Measurements from ENCODE around the gene IL19.
"Not testable (repeated sequence)": the region's sequence is repeated elsewhere in the genome, so short reads cannot be mapped to it uniquely, and the experiment has no call there.

The IL19 gene

DNA sequence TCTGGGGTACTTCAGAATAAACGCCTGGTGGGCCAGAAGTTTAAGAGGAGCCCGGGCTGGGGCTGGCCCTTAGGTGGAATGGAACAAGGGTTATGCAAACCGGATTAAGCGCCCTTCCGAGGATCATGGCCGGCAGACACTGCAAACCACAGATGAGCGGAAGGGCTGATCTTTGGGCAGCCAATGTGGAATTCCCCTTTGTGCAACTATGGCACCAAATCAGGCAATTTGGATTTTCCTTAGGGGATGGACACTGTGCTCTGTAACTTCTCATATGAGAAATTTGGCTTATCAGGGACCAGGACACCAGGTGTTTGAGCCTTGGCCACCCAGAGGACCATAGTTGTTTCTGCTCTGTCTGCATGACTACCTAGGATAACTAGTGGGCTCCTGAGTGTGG, 7.5 kb downstream of the IL19 start:
- DNase-seq, result no peak

DNA sequence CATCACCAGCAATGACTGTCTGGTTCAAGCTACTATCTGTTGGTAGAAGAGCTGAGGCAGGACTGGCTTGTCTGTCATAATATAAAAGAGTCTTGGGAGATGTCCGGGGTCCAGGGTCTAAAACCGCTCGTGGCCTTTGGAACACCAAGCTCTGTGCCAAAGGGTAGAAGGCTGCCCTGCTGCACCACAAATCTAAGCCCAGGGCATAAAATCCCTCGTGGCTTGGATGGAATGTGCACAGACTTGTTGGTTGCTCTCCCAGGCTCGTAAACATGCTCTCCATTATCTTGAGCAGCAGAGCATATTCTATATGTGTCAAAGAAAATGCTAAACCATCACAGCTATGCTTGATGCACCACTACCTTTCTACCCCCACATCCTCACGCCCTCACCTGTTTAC, 8.3 kb downstream of the IL19 start:
- not testable (repeated sequence) for DNase-seq

DNA sequence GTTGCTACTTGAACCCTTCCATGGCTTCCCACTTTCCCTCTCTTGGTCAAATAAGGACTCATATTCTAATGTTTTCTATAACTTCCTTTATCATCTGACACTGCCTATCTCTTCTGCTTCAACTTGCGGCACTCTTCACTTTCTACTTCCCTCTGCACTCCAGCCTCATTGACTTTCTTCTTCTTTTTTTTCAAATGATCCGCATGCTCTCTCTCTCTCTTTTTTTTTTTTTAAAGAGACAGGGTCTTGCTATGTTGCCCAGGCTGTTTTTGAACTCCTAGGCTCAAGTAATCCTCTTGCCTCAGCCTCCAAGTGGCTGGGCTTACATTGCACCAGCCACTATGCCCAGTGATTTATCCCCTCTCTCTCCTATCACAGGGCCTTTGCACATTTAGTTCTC, 9.1 kb downstream of the IL19 start:
- DNase-seq, result no peak

DNA sequence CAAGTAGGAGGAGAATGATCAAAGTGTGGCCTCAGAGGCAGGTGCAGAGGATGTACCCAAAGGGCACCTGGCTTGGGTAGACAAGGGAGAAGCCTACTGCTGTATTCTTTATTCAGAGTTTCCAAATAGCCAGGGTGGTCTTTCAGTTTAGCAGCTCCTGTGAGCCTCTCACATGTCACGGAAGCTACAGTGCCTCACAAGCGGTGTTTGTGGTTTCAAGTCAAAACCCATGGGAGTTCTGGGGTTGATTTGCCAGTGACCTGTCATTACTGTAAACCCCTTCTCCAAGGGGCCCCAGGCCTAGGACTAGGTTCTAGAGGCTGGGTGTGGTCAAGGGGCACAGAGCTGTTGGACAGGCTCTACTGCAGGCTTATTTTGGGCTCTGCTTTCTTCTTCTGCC, 11.9 kb downstream of the IL19 start:
- DNase-seq, result no peak

DNA sequence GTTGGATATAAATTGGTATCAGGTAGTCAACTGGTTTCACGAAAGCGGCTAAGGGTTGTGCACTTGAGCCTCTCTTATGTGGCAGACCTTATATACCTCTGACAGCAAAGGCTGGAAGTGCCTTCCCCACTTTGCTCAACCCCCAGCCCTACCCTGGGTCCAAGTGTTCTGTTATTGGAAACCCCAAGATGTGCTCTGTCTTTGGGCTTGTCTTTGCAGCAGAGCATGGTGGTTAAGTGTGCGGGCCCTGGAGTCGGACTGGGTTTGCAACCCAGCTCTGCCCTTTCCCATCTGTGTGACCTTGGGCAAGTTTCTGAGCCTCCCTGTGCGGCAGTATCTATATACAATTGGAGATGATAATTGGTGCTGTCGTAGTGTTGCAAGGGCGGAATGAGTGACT, 12.9 kb downstream of the IL19 start:
- no peak for DNase-seq

DNA sequence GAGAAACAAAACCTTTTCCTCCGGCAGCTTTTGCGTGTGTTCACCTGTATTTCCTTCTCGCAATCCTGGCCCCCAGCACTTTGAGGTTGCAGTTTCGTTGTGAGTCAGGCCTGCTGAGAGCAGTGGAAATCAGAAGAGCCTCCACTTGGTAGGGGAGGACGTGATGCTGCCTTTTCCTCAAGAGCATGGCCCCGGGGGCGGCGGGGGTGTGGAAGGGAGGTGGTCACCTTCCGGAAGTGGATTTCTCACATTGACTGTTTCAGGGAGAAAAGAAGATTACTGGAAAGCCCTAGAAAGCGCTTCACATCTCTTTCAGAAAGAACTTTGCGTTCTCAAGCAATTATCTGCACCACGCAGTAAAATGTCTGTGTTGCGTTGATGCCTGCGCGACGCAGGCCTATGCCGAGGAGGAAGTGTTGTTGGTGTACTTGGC, 13.9 kb downstream of the IL19 start:
- peak; percentile 93 for DNase-seq

DNA sequence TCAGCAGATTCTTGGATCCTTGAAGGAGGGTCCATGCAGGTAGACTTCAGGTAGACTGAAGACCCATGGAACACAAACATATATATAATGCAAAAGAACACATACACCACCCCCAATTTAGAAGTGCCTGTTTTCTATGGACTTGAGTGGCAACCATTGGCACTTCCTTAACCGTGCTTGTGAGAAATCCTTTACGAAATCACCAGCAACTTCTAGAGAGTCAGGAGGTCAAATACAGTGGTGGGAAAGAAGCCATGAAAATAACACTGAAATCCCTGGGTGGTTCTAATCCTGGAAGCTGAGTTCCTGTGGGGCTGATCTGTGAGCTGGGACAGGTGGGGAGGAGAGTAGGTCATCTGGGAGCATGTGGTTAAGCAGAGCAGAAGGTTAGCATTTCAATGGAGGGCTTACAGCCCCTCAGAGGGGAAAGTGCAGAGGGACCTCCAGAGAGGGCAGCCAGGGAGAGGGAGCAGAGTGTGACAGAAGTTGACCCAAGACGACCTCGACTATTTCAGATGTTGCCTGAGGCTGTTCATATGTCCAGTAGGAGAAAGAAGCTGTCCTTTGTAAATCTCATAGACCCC, 14.7 kb downstream of the IL19 start:
- no peak for DNase-seq

DNA sequence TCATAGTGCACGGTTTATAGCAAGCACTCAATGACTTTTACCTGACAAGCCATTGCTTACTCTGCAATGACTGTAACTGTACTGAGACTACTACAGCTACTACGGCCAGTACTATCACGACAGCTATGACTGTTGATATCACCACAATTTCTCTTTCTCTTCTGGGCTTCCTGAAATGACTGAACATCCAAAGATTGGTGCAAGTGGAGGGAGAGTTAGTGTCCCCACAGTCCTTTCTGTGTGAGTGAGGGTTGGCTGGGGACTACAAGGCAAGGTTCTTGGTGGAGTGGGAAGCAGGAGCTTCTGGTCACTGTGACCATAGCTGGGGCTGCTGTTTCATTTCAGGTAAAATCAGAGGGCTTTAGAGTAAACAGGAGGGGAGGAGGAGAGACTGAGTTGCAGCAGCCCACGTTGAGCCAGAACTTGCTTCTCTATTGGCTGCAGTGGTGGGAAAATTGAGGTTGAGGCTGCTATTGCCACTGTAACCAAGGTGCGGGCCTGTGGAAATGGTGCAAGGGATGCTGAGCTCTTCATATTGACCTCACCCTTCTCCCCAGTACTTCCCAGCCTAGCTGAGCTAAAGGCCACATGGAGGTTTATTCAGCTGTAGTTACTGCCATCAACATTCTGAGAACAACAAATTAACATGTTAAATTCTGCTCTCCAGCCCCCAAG, 15.8 kb downstream of the IL19 start:
- DNase-seq, result no peak

DNA sequence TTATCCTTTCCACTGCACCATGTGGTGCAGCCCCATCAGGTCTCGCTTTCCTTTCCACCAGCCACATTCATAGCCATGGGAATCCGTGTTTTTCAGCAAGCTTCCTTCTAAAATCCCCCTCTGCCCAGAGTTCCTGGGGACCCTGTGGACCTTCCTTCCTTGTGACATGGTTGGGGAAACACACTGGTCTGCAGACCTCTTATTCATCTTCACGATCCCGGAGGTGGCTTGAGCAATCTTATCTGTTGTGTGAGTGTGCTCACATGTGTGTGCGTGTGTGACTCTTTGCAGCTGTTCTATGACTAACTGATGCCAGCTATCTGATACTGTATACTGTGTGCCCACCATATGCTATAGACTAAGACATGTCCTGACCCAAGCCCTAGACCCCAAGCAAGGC, 17.3 kb downstream of the IL19 start:
- DNase-seq, result no peak

DNA sequence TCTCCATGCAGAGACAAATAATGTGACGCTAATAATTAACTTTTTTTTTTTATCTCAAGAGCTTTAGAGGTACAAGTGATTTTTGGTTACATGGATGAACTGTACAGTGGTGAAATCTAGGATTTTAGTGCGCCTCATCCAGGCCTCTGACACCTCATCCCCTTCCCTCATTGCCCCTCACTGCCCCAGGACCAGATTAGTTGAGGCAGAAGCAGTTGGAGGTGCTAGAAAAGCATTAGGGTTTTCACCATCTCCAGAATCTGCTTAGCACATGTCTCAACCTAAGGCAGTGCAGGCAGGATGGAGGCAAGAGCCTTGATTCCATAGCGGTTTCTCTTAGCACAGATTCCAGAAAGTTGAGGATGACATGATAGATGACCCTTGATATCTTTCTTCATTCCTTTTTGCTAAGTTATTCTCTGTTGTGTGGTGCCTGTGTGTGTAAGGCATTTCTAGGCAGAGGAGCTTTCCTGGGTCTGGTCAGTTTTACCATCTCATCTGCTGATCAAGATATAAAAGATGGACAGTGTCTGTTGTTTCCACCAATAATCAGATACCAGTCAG, 18.0 kb downstream of the IL19 start:
- no peak for DNase-seq

DNA sequence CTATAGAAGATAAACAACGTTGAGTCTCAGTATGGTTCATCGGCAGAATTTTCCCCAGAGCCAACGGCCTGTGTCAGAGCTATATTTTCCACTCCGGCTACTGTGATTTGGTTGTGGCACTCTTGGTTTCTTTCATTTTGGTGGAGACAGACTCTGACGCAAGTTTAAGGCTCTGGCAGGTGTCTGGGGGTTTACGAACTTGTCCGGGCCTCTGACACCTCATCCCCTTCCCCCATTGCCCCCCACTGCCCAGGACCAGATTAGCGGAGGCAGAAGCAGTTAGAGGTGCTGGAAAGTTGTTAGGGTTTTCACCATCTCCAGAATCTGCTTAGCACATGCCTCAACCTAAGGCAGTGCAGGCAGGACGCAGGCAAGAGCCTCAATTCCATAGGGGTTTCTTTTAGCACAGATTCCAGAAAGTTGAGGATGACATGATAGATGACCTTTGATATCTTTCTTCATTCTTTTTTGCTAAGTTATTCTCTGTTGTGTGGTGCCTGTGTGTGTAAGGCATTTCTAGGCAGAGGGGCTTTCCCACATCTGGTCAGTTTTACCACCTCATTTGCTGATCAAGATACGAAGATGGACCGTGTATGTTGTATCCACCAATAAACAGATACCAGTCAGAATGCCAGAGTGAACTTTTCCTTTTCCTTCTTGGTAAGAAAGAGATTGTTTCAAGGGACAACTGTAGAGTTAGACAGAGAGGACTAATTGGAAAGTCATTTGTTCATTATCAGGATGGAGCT, 20.1 kb downstream of the IL19 start:
- DNase-seq, result no peak

DNA sequence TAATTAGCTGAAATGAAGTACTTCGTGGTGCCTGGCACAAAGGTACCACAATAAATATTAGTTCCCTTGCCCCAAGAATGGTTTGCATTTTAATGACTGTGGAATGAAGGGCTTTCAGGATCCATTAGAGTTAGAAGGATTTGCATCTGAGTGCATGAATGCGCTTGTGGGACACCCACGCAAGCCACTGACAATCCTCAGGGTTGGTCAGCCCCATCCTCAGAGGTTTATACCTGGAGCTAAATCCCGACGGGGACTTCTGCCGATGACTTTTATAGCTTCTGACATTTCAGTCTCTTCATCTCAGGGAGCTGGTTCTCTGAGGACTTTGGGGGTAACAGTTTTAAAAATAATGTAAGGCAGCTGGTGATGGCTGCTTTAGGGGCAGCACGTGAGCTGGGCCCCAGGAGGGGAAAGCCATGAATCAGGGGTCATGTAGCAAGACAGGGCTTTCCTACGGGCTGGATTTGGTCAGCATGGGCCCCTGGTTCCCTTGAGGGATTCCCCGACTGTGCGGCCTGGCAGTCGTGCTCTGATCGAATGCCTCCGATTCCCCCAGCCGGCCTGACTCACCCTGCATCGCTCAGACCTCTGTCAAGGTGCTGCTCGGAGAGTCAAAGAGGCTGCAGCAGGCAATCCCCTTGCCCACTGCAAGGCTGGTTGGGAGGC, 22.5 kb downstream of the IL19 start:
- DNase-seq, result peak; percentile 64

DNA sequence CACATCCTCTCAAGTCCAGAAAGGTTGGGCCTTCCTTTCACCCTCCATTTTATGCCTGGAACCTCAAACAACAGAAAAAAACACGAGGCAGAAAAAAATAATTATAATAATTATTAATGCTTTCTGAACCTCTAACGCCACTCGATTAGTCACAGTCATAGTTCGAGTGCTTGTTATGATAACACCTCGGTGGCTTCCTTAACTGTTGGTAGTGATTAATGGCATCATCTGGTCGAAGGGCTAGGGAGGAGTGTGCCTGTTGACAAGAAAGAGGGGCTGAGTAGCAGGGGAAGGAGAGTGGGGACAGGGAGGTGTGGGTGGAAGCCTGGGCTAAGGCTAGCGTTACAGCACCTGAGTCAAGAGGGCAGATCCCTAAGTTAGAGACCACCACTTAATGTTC, 23.0 kb downstream of the IL19 start:
- DNase-seq, result no peak

DNA sequence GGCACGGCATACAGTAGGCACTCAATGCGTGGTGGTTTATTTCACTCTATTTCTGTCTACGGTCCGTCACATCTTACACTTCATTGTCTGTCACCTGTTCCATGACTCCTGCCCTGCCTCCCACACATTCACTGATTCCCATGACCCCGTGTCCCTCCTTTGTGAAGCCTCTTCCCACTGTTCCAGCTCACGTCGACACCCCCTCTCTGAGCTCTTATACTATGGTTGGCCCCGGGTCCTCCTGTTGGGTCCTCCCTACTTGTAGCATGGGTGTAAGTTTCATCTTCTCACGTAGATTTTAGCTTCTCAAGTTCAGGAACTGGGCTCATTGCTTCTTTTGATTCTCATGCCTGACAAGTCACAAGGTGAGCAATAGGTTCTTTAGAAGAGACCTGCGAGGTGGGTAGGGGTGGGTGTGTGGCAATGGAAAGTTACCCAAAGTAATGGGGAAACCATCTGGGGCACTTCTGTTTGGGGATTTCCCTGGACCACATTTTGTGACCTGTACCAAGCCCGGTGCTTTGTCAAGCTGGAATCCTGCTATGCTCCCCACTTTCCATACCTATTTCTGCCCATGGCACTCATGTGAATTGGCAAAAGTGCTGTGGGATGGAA, 23.8 kb downstream of the IL19 start:
- DNase-seq, result peak; percentile 73

DNA sequence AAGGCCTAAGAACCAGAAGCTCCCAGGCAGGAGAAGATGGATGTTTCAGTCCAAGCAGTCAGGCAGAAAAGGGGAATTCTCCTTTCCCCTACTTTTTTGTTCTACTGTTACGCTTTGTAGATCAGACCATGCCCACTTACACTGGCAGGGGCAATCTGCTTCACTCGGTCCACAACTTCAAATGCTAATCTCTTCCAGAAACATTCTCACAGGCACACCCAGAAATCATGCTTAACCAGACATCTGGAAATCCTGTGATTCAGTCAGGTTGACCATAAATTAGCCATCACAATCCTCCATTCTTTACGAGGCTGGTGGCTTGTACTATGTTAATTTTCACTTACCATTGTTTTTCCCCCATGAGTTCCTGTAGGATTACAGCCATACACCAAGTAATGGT, 25.5 kb downstream of the IL19 start:
- no peak for DNase-seq

DNA sequence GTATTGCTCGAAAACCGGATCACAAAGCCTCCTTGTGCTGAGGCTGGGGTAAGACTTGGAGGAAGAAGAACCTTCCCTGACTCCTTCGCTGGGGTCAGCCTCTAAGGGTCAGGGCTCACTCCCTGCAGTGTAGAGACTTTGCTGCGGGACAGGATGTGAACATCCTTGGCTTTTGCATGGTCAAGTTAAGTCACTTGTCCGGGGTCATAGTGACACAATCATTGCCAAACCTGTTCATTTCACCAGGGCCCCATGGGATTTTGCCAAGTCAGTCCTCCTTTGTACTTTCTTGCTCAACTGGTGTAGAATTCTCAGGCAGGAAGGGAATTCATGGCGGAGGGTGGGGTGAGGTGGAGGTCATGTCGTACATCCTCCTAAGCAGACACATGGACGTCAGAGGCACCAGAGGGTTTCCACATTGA, 26.4 kb downstream of the IL19 start:
- no peak for DNase-seq

DNA sequence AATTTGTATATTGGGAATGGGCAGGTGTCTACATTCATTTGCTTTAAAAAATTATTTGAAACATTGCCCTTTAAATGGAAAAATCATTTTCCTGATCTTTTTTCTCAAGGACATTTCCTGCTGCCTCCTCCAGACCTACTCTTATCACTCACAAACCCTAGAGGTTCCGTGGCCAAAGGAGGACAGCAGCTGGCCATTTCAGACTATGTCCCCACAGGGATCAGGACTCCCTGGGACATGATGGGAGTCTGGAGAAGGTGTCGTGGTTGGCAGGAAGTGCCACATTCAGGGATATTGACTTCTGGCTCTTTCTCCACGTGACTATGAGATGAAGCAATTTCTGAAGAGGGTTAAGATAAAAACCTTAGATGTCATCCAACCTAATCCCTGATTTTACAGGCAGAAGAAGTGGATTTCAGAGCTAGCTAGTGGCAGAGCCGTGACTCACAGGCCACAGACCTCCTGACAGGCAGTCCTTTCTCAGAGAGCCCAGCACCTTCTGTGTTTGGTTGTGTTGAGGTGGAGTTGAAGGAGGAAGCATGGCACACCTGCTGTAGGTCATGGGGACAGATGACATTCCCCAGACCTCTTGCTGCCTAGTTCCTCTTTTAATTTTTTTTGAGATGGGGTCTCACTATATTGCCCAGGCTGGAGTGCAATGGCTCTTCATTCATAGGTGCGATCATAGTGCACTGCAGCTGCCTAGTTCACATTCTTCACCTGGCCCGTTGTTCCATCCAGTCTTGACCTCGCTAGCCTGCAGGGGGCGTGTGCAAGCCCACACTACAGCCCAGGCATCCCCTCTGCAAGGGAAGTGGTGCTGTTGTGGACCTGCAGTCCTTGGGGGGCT, 27.2 kb downstream of the IL19 start:
- no peak for DNase-seq

DNA sequence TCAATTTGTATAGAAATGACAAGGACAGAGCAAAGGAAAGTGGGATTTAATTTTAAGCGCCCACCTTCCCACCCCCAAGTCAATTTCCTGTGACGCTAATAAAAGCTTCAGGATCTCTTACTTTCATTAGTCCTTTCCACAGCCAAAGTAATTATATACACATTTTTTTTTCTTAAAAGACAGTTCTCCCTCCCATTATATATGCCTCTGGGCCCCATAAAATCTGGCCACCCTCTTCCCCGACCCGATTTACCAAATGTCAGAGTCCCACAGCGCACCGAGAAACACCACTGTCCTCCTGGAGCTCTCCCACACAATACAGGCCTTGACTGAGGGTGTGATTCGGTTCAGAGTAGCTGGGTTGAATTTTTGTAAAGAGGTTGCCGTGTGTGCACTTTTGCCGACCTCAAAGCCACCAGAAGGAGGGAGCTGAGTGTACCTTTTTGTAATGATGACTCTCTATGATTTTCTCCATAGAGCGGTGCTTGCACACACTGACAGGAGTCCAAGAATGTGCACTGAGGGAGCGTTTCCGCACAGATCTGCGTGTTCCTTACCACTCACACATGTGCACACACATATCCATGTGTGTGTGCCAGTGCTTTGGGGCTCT, 27.9 kb downstream of the IL19 start:
- DNase-seq, result no peak

DNA sequence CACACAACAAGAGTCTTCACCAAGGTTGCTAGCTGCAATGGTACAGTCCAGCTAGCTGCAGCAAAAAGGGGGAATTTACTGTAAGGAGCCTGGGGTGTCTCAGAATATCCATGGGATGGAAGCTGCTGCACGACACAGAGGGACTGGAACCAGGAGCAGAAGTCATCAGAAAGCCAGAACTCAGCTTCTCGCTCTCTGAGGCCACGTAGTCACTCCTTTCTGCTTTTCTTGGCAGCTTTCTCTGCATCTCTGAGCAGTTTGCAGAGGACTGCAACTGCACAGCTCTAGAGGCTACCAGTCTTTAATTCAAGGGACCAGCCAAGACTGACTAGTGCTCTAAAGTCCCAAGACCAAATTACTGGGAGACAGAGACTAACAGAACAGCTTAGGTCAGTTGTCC, 28.7 kb downstream of the IL19 start:
- DNase-seq, result no peak

DNA sequence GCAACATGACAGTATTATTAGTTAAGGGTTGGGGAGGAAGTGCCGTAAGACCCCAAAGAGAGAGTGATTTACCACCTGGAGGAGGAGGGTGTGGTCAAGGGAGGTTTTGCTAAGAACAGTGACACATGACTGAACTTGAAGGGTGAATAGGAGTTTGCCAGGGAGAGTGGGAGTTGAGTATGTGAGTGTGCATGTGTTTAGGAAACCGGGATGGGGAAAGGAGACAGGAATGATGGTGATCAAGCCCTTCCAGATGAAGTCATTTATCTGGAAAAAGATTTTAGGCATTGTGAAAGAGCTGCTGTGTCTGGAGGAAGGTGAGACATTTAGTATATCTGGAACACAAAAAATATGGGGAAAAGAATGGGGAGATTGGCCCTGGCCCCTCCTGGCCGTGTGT, 29.8 kb downstream of the IL19 start:
- DNase-seq, result no peak

DNA sequence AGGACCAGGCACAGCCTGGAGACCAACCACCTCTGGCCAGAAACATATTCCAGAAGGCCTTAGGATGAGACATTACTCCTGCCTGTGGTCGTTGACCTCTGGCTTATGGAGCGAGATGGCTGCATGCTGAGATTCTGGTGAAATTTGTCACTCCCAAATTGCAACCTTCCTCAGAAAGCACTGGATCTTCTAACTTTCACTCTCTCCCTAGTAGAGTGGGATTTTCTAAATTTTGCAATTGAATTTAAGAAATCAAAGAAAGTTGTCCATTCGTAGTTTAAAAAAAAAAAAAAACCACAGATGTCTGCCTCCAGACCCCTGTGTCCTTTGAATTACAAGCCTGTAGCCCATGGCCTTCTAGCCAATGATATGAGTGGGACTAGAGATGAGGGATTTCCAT, 30.3 kb downstream of the IL19 start:
- no peak for DNase-seq

DNA sequence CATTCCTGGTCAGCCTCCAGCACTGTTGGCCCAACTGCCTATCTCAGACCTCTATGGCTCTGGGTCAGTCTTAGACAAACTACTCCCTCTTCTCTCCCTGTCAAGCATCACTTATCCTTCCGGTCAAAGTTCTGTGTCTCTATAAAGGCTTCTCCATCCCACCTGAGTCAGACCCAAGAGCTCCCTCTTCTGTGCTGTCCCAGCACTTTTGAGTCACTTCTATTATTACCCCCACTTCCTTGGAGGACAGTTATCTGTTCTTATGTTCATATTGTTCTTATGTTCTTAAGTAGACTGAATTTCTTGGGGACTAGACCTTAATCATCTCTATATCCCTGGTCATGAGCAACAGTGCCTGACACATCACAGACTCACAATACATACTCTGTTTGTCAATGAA, 30.9 kb downstream of the IL19 start:
- DNase-seq, result no peak
